HG02623 (cell line): Measurements from ENCODE around the gene OPRD1.
"Not testable (repeated sequence)": the region's sequence is repeated elsewhere in the genome, so short reads cannot be mapped to it uniquely, and the experiment has no call there.

Experiments used
- ATAC-seq: cut with Tn5 transposase; IDR thresholded peaks from one replicate; pipeline ENCODE4 v1.9.1; 2021; ENCODE audit warnings: moderate library complexity; ENCODE audit not compliant: unreplicated experiment

OPRD1 gene

DNA sequence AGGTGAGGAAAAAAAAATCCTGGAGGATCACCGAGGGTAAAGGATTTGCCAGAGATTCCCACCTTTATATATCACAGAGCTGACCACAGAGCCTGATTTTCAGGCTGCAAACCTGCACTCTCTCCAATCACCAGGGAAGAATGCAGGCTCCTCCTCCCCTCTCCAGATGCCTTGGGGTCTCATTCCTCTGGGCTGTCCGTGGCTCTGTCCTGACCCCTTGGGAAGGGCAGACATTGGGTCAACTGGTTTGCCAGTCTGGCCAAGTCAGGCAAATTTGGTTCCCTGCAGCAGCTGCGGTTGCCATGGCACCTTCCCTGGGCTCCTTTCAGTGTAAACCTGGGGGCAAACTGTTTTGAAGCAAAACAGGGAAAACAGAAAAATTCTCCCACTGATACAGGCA is 11.6 kb upstream of the OPRD1 start:
- no peak for ATAC-seq

GRCh38 chr1:28801461-28801860 is 10.5 kb upstream of the OPRD1 start:
- ATAC-seq = no peak

DNA sequence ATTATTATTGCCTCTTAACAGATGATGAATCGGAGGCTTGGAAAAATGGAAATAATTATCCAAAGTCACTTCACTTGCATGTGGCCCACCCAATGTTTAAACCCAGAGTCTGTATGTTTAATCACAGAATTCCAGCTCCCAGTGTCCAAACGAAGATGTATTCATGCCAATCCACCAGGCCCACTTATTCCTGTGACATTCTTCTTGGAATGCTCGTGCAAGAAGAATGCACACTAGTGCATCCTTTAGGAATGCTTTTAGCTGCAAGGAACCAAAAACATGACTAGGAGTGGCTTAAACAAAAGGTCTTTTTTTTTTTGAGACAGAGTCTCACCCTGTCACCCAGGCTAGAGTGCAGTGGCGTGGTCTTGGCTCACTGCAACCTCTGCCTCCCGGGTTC is 8.9 kb upstream of the OPRD1 start:
- no peak for ATAC-seq

GRCh38 chr1:28803662-28804061 is 8.3 kb upstream of the OPRD1 start:
- no peak for ATAC-seq

GRCh38 chr1:28804071-28804470 is 7.9 kb upstream of the OPRD1 start:
- ATAC-seq = no peak

- no peak for ATAC-seq
These were observed 4.9 kb upstream of the OPRD1 start for GRCh38 chr1:28807046-28807445.

GRCh38 chr1:28807986-28808385 is 4.0 kb upstream of the OPRD1 start:
- no peak for ATAC-seq

DNA sequence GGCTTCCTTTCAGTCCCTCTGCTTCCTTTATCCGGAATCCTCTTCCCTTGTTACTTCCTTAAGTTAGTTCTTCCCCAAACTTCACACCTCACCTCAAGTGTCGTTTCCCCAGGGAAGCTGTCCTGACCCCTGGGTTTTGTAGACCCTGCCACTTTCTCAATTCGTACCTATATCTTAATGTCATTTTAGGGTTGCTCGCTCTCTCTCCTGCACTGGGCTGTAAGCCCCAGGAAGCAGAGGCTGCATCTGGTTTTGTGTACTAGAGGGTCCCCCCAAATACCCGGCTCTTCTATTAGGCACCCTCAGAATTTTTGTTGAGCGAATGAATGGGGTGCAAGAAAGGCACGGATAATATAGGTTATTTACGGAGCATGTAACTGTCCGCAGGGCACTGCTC is 603 bp upstream of the OPRD1 start:
- ATAC-seq = no peak

GRCh38 chr1:28812669-28813468 is 899 bp downstream of the OPRD1 start:
- no peak for ATAC-seq

- ATAC-seq = no peak
These were observed 2.0 kb downstream of the OPRD1 start for GRCh38 chr1:28813931-28814465.

- ATAC-seq = no peak
These were observed 3.7 kb downstream of the OPRD1 start for GRCh38 chr1:28815533-28816185.

GRCh38 chr1:28817133-28817532 is 5.2 kb downstream of the OPRD1 start:
- ATAC-seq = no peak

DNA sequence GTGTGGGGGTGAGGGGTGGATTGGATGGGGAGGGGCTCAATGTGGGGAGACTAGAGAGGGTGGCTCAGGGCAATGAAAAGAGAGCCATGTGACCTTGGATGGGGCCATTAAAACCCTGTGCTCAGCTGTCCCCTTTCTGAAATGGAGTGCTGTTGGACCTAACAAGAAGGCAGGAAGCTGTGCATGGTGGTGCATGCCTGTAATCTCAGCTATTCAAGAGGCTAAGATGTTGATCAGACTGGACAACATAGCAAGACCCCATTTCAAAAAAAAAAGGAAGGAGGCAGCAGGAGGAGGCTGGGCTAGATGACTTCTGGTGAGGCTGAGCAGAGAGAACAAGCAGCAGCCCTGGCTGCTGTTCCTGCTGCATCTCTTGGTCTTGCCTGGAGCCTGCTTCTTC is 7.0 kb downstream of the OPRD1 start:
- no peak for ATAC-seq

DNA sequence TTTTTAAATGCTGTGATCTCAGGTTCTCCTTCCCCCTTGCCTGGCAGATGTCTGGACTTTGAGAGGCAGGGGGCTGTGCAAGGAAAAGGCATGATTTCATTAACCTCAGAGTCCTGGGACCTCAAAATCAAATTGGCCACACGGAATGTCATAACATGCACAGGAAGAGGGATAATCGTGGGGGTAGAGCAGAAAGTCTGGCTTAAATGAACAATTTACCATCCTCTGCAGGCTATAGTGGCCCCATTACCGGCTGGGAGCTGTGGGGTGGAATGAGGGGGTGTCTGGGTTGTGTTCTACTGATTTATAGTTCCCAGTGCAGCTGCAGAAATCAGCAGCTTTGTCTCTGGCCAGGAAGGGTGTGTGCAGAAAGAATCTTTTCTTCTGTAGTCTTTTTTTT is 10.8 kb downstream of the OPRD1 start:
- ATAC-seq = no peak

DNA sequence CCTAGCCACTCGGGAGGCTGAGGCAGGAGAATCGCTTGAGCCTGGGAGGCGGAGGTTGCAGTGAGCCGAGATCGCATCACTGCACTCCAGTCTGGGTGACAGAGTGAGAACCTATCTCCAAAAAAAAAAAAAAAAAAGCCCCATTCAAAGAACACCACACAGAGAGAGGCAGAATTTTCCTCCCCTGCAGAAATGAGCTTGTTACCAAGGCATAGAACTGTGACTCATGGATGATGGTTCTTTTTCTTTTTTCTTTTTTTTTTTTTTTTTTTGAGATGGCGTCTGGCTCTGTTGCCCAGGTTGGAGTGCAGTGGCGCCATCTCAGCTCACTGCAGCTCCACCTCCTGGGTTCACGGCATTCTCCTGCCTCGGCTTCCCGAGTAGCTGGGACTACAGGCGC is 12.1 kb downstream of the OPRD1 start:
- not testable (repeated sequence) for ATAC-seq

GRCh38 chr1:28828227-28828858 is 16.4 kb downstream of the OPRD1 start:
- ATAC-seq = not testable (repeated sequence)

DNA sequence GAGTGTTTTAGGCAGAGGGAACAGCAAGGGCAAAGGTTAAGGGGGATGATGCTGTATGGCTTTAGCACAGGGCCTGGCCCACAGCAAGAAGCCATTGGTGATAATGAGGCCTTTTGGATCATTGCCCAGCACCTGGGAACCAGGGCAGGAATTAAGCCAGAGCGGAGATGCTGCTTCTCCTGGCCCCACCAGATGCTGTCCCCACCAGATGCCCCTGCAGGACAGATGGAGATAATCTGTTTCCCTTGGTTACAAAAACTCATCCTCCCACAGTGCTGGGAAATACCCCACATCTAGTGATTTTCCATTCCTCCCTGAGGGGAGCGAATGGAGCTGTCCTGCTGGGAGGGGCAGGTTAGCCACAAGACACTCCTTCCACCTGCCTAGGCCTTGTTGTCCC is 18.8 kb downstream of the OPRD1 start:
- ATAC-seq = no peak

DNA sequence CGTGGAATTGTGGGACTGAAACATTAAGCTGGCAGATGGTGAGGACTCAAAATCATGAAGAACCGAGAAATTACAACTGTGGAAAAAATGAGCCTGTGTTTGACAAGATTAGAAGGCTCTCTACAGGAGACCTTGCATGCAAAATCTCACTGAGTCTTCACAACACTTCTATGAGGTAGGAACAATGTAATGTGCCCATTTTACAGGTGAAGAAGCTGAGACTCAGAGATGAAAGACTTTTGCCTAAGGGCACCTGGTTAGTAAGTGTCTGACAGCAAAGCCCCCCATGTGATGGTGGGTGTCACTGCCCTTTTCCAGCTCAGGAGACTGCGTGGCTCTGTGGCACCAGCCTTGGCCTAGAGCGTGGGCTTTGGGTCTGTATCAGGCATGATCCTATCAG is 21.0 kb downstream of the OPRD1 start:
- no peak for ATAC-seq

DNA sequence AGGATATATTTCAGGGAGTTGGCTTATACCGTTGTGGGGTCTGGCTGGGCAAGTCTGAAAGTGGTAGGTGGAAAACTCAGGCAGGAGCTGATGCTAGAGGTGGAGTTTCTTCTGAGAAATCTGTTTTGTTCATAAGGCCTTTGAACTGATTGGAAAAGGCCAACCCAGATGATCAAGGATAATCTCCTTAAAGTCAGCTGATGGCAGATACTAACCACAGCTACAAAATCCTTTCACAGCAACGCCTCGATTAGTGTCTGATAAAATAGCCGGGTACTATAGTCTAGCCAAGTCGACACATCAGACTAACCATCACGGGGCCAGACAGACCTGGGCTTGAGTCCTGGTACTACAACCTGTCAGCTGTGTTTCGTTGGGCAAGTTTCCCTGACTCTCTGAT is 21.4 kb downstream of the OPRD1 start:
- no peak for ATAC-seq

GRCh38 chr1:28835237-28835650 is 23.3 kb downstream of the OPRD1 start:
- ATAC-seq = no peak

DNA sequence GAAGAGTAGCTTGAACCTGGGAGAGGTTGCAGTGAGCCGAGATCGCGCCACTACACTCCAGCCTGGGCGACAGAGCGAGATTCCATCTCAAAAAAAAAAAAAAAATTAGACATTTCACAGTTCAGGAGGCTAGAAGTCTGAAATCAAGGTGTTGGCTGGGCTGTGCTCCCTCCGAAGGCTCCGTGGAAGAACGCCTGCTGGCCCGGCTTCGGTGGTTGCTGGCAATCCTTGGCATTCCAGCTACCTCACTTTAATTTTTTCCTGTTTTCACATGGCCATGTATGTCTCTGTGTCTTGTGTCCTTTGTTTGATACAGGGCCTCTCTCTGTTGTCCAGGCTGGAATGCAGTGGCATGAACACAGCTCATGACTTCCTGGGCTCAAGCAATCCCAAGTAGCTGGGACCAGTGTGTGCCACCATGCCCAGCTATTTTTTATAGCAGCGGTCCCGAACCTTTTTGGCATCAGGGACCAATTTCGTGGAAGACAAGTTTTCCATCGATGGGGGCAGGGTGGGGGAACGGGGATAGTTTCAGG is 24.5 kb downstream of the OPRD1 start:
- no peak for ATAC-seq
